Colonic mucosa (tissue), 4 donors: Measurements from ENCODE around the gene NBEAL2. TPM values are rescaled to one million over a fixed set of nuclear protein-coding genes. Genes with fewer than 3 reads are reported as not detected.

Experiments used
- DNase-seq: peaks from one replicate; pipeline ENCODE4 v3.0.0-alpha.2; 2020
- H3K27ac ChIP-seq: fragments of 200-600 bp; one replicate; pipeline ENCODE4 v1.8.0; 2021
- H3K27me3 ChIP-seq: fragments of 200-600 bp; one replicate; pipeline ENCODE4 v1.8.0; 2021
- H3K36me3 ChIP-seq: fragments of 200-600 bp; one replicate; pipeline ENCODE4 v1.8.0; 2021
- H3K4me1 ChIP-seq: fragments of 200-600 bp; one replicate; pipeline ENCODE4 v1.8.0; 2021; ENCODE audit warnings: mild to moderate bottlenecking
- H3K4me3 ChIP-seq: fragments of 200-600 bp; one replicate; pipeline ENCODE4 v1.8.0; 2021
- H3K9ac ChIP-seq, 2 donors: one replicate each; pipeline ENCODE4 v1.7.0; 2013; ENCODE audit warnings: control low read depth in 2 of 2, low read depth in 2 of 2, low read length in 2 of 2
- H3K9me3 ChIP-seq: fragments of 200-600 bp; one replicate; pipeline ENCODE4 v1.8.0; 2021
- intact Hi-C: fragments of 100-400 bp; cut with DNase I; formaldehyde crosslinking; loops from one replicate; pipeline ENCODE4 v1.14.1; 2022
- total RNA-seq, 2 donors: library from RNA; stranded (reverse); fragmentation: NEBNext Ultra II Directional in 1 of 2; extraction: Animal tissue kit (Norgen Biotek cat#: 25700) in 1 of 2; gene quantifications; one replicate each; pipeline ENCODE4 v1.2.1, GENCODE V29; 2021
- TF ChIP-seq, protein P1 (sequence below): fragments of 200-600 bp; IDR thresholded peaks from one replicate; pipeline ENCODE4 v1.8.0; 2022; ENCODE audit warnings: antibody characterized with exemption, mild to moderate bottlenecking
- donor health status: healthy.
- donor health status: DM: no; HTN: no; CAD: no.
- donor health status: DM: no; HTN: no; CAD: no.

Gene NBEAL2
- total RNA-seq, 2 donors from 2014 or later = 40.9 to 106 TPM

- no peak overlapping the region for H3K4me3 ChIP-seq
These were observed 36.8 kb upstream of the NBEAL2 start for GRCh38 chr3:46942481-46943236.

DNA sequence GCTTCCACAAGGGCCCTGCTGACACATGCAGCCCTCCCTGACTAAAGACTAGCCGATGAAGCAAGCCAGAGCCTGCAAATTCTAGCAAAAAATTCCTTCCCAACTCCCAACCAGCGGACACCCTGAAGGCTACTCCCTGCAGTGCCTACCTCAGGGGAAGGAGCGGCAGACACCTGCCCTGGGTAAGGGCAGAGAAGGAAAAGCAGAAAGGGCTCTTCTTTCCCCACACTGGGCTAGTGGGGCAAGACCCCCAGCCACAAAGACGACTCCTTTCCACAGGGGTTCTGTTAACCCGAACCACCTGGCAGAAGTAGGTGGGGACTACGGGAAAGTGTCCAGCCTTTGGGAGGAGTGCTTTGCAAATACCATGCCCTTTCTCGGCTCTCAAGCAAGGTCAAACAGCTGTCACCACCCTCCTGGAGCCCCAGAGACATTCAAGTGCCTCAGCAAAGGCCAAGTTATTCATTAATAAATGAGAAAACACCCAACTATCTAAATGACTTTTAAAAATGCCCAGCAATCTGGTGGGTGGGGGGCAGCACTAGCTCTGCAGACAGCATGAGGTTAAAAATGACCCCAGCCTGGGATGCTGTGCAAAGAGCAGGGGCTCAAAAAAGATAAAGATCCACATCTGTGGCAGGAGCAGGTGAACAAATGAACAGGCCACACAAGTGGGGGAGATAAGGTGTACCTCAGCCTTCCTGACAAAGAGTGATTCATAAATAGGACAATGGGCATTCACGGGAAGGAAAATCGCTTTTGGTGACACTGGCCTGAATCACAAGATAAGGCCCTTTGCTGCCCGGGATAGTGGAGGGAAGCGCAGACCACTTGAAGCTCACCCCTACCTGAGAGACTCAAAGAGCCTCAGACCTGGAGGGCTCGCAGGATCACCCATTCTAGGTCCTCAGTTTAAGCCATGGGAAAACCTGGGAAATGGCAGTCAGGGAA is 36.0 kb upstream of the NBEAL2 start:
- Histone ChIP-seq H3K9ac (peak overlapping the region in 1 of 2 donors; percentile 35), H3K9me3 (no peaks in the 10 kb centered on the region), H3K4me1 (peaks cover 36% of the 10 kb centered on the region), H3K27ac (peak overlapping the region; percentile 75), H3K36me3 (no peaks in the 10 kb centered on the region), H3K27me3 (no peaks in the 10 kb centered on the region), H3K4me3 (no peak overlapping the region)
- intact Hi-C loops = no loop called here
- TF ChIP-seq, protein P1, sequence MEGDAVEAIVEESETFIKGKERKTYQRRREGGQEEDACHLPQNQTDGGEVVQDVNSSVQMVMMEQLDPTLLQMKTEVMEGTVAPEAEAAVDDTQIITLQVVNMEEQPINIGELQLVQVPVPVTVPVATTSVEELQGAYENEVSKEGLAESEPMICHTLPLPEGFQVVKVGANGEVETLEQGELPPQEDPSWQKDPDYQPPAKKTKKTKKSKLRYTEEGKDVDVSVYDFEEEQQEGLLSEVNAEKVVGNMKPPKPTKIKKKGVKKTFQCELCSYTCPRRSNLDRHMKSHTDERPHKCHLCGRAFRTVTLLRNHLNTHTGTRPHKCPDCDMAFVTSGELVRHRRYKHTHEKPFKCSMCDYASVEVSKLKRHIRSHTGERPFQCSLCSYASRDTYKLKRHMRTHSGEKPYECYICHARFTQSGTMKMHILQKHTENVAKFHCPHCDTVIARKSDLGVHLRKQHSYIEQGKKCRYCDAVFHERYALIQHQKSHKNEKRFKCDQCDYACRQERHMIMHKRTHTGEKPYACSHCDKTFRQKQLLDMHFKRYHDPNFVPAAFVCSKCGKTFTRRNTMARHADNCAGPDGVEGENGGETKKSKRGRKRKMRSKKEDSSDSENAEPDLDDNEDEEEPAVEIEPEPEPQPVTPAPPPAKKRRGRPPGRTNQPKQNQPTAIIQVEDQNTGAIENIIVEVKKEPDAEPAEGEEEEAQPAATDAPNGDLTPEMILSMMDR = no peak
- DNase-seq = peak; percentile 74

More at GRCh38 chr3:46942481-46943236, 36.8 kb upstream of the NBEAL2 start:
- Histone ChIP-seq H3K9me3 (no peaks in the 10 kb centered on the region), H3K9ac (peak overlapping the region in 1 of 2 donors; percentile 35), H3K27ac (peak overlapping the region; percentile 75), H3K27me3 (no peaks in the 10 kb centered on the region), H3K36me3 (no peaks in the 10 kb centered on the region), H3K4me1 (peaks cover 28% of the 10 kb centered on the region)
- intact Hi-C loops = no loop called here
- TF ChIP-seq, protein P1 = no peak
- DNase-seq = no peak

GRCh38 chr3:46944191-46944590 is 35.3 kb upstream of the NBEAL2 start:
- H3K4me3 ChIP-seq = no peak overlapping the region
- no peaks in the 10 kb centered on the region for H3K27me3 ChIP-seq
- no peaks in the 10 kb centered on the region for H3K36me3 ChIP-seq
- H3K4me1 ChIP-seq = peaks cover 42% of the 10 kb centered on the region
- DNase-seq = no peak
- intact Hi-C loops = no loop called here
- peak overlapping the region in 1 of 2 donors; percentile 35 for H3K9ac ChIP-seq
- TF ChIP-seq, protein P1 = no peak
- peak overlapping the region; percentile 75 for H3K27ac ChIP-seq
- H3K9me3 ChIP-seq = no peaks in the 10 kb centered on the region

DNA sequence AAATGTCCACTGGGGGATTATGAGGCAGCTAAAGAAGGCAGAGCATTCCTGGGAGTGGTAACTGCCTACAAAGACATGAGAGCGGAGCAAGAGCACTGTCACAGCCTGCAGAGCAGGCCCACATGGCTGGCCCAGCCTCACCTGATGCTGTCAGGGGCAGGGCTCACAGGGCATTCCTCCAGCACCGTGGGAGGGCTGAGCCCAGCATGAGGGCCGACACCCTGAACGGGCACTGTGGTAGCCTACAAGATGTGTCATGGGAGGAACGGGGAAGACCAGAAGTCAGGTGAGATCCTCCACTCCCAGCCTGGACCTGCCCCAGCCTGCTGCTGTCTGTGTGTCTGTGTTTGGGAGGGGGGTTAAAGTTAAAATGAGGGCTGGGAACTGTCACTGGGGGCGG is 33.0 kb upstream of the NBEAL2 start:
- Histone ChIP-seq H3K36me3 (no peaks in the 10 kb centered on the region), H3K4me1 (peaks cover 54% of the 10 kb centered on the region), H3K4me3 (no peak overlapping the region), H3K27me3 (no peaks in the 10 kb centered on the region), H3K9me3 (no peaks in the 10 kb centered on the region), H3K27ac (peak overlapping the region; percentile 86), H3K9ac (peak overlapping the region in 1 of 2 donors; percentile 79)
- DNase-seq = no peak
- TF ChIP-seq, protein P1 = no peak
- intact Hi-C loops = no loop called here

DNA sequence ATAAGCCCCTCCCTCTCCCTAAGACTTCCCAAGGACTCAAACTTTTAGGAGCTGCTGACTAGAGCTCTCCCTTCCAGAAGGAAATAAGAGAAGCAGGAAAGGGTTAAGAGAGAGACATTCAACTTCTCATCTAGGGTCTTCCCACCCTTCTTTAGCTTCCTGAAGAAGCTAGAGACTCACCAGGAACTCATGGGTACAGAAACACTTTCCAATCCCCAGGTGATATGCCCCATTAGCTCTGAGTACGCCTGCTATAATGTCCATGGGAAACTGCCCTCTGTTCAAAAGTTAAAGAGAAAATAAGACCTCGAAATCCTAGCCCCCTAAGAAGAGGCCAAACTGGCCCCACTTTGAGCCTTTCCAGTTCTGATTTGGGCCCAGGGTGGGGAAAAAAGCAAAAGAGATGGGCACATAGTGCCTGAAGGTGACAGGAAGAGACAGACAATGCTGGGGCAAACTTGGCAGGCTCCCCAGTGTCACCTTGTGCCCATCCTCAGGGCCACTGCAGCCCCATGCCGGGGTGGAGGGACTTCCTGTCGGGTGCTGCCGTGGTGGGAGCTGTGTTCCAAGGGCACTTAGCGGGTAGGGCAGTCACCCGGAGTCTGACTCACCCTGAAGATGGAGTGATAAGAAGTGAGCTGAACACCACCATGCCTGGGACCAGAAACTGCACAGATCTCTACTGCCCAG is 32.5 kb upstream of the NBEAL2 start:
- H3K4me1 ChIP-seq = peaks cover 54% of the 10 kb centered on the region
- H3K9ac ChIP-seq = peak overlapping the region; percentile 5 to 79
- no peak overlapping the region for H3K4me3 ChIP-seq
- TF ChIP-seq, protein P1 = no peak
- no peaks in the 10 kb centered on the region for H3K27me3 ChIP-seq
- no peaks in the 10 kb centered on the region for H3K36me3 ChIP-seq
- DNase-seq = peak; percentile 57
- H3K27ac ChIP-seq = peak overlapping the region; percentile 86
- intact Hi-C loops = no loop called here
- H3K9me3 ChIP-seq = no peaks in the 10 kb centered on the region
